Muscle of arm (tissue), 14 donors: ENCODE results near the gene MYBPC3. TPM values are rescaled to one million over a fixed set of nuclear protein-coding genes. Genes with fewer than 3 reads are reported as not detected.

Experiments
- DNase-seq: peaks from one replicate; pipeline ENCODE4 v3.0.0-alpha.2; 2013
- long read RNA-seq, 11 donors: transcript quantifications; one replicate each; lab custom pipeline, GENCODE V29; 2026
- polyA plus RNA-seq, 12 donors: library from polyadenylated mRNA; unstranded; fragments of 120-200 nt; gene quantifications; one replicate each; pipeline ENCODE4 v1.2.1, GENCODE V29; 2013; ENCODE audit not compliant: insufficient read length in 12 of 12

The MYBPC3 gene
- polyA plus RNA-seq, result 1 to 10 TPM in 2 of 12 donors, under 1 TPM in 8, not detected in 2; 0.13 to 1.1 (median 0.60) TPM
- long read RNA-seq, donor 1, result 0 reads
- long read RNA-seq, donor 2, result 0 reads
- long read RNA-seq, donor 3, result 0 reads
- long read RNA-seq, donor 4, result 0 reads
- long read RNA-seq, donor 5, result 0 reads
- long read RNA-seq, donor 6, result 0 reads
- long read RNA-seq, donor 7, result 0 reads
- long read RNA-seq, donor 8, result 0 reads
- long read RNA-seq, donor 9, result 0 reads
- long read RNA-seq, donor 10, result 0 reads
- long read RNA-seq, donor 11, result 0 reads

GRCh38 chr11:47352556-47352955 lies at the start of gene MYBPC3:
MYBPC3 (minus strand) TSS chr11:47352702; CDS start chr11:47352647, 55 bp downstream.
- no peak for DNase-seq

GRCh38 chr11:47400768-47401279 lies 48.3 kb upstream of the MYBPC3 start:
- DNase-seq, result no peak

GRCh38 chr11:47399860-47400767 lies 47.6 kb upstream of the MYBPC3 start:
- DNase-seq, result no peak

- no peak for DNase-seq
Measured at GRCh38 chr11:47398551-47398950, 46.0 kb upstream of the MYBPC3 start.

GRCh38 chr11:47398011-47398410 lies 45.5 kb upstream of the MYBPC3 start:
- no peak for DNase-seq

GRCh38 chr11:47396049-47396320 lies 43.5 kb upstream of the MYBPC3 start:
- no peak for DNase-seq

GRCh38 chr11:47395223-47396048 lies 42.9 kb upstream of the MYBPC3 start:
- no peak for DNase-seq

- no peak for DNase-seq
Measured at GRCh38 chr11:47394322-47395222, 42.1 kb upstream of the MYBPC3 start.

GRCh38 chr11:47394050-47394321 lies 41.5 kb upstream of the MYBPC3 start:
- DNase-seq, result no peak

- no peak for DNase-seq
Measured at GRCh38 chr11:47393163-47394049, 40.9 kb upstream of the MYBPC3 start.

GRCh38 chr11:47392546-47393162 lies 40.2 kb upstream of the MYBPC3 start:
- DNase-seq, result no peak

- DNase-seq, result no peak
Measured at GRCh38 chr11:47391711-47392432, 39.4 kb upstream of the MYBPC3 start.

- no peak for DNase-seq
Measured at GRCh38 chr11:47391077-47391583, 38.6 kb upstream of the MYBPC3 start.

- DNase-seq, result no peak
Measured at GRCh38 chr11:47390422-47390760, 37.9 kb upstream of the MYBPC3 start.

GRCh38 chr11:47389577-47390421 lies 37.3 kb upstream of the MYBPC3 start:
- no peak for DNase-seq

- DNase-seq, result no peak
Measured at GRCh38 chr11:47388697-47389576, 36.4 kb upstream of the MYBPC3 start.
